HEK293 (cell line): Measurements from ENCODE around the gene LAMA2.

Source experiments
- CTCF ChIA-PET: fragments of 350-600 bp; formaldehyde crosslinking; extraction: SDS; loops from one replicate; lab custom pipeline; 2021; ENCODE audit warnings: antibody characterized with exemption; lab: Yijun Ruan, JAX
- POLR2A ChIA-PET: fragments of 300-600 bp; formaldehyde crosslinking; extraction: SDS; loops from one replicate; lab custom pipeline; 2020; ENCODE audit warnings: antibody characterized with exemption, inconsistent platforms; lab: Yijun Ruan, JAX
- H3K27ac ChIP-seq: fragments of 200-500 bp; sonication (Bioruptor generic); 2 replicates; pipeline ENCODE4 v1.5.1; 2014; ENCODE audit warnings: low read depth, low read length, control low read depth, inconsistent platforms; ENCODE audit errors: extremely low read depth
- H3K36me3 ChIP-seq, 2 experiments: fragments of 200-500 bp in 1 of 2; sonication (Bioruptor generic) in 1 of 2; 1 replicate in 1 of 2; 2 replicates in 1 of 2; pipeline ENCODE4 v1.5.1; 2014 to 2017; ENCODE audit warnings: inconsistent platforms in 2 of 2, low read length in 2 of 2; ENCODE audit not compliant: control insufficient read depth in 2 of 2, insufficient read depth in 1 of 2
- H3K4me1 ChIP-seq: fragments of 200-500 bp; sonication (Bioruptor generic); 2 replicates; pipeline ENCODE4 v1.5.1; 2014; ENCODE audit warnings: mild to moderate bottlenecking, low read length, inconsistent platforms; ENCODE audit not compliant: control insufficient read depth, insufficient read depth
- H3K4me3 ChIP-seq: 2 replicates; pipeline ENCODE4 v1.5.1; 2011; ENCODE audit warnings: low read depth, mild to moderate bottlenecking, control low read depth, low read length, moderate library complexity
- H3K9me3 ChIP-seq: fragments of 200-500 bp; sonication (Bioruptor generic); 2 replicates; pipeline ENCODE4 v1.5.1; 2014; ENCODE audit warnings: low read depth, low read length, inconsistent platforms; ENCODE audit not compliant: control insufficient read depth, insufficient read depth
- BCL11A ChIP-seq: fragments of 450-650 bp; formaldehyde crosslinking; IDR thresholded peaks from 2 replicates; pipeline ENCODE4 v1.5.1; 2016; ENCODE audit warnings: low read depth, missing biosample characterization, missing genetic modification characterization
- BCL6B ChIP-seq: fragments of 450-650 bp; formaldehyde crosslinking; IDR thresholded peaks from 2 replicates; pipeline ENCODE4 v1.5.1; 2017; ENCODE audit warnings: missing biosample characterization, missing genetic modification characterization
- GFI1B ChIP-seq: fragments of 450-650 bp; formaldehyde crosslinking; IDR thresholded peaks from 2 replicates; pipeline ENCODE4 v1.5.1; 2016; ENCODE audit warnings: missing biosample characterization, missing genetic modification characterization
- OSR2 ChIP-seq: fragments of 450-650 bp; formaldehyde crosslinking; IDR thresholded peaks from 2 replicates; pipeline ENCODE4 v1.5.1; 2016; ENCODE audit warnings: missing biosample characterization, missing genetic modification characterization
- PBX3 ChIP-seq: sonication (generic); formaldehyde crosslinking; IDR thresholded peaks from 2 replicates; pipeline ENCODE4 v1.8.1; 2022; ENCODE audit warnings: mild to moderate bottlenecking, moderate library complexity, missing genetic modification reagents
- ZBTB1 ChIP-seq: fragments of 450-650 bp; formaldehyde crosslinking; IDR thresholded peaks from 2 replicates; pipeline ENCODE4 v1.5.1; 2016; ENCODE audit warnings: missing biosample characterization, missing genetic modification characterization
- ZBTB10 ChIP-seq: fragments of 450-650 bp; formaldehyde crosslinking; IDR thresholded peaks from 2 replicates; pipeline ENCODE4 v1.5.1; 2016; ENCODE audit warnings: missing biosample characterization, missing genetic modification characterization
- ZBTB48 ChIP-seq: fragments of 450-650 bp; formaldehyde crosslinking; IDR thresholded peaks from 2 replicates; pipeline ENCODE4 v1.5.1; 2016; ENCODE audit warnings: missing biosample characterization, missing genetic modification characterization
- ZBTB7A ChIP-seq: fragments of 450-650 bp; formaldehyde crosslinking; IDR thresholded peaks from 2 replicates; pipeline ENCODE4 v1.5.1; 2016; ENCODE audit warnings: low read depth, missing biosample characterization, missing genetic modification characterization
- ZEB2 ChIP-seq: fragments of 450-650 bp; formaldehyde crosslinking; IDR thresholded peaks from 2 replicates; pipeline ENCODE4 v1.5.1; 2016; ENCODE audit warnings: missing biosample characterization, missing genetic modification characterization
- ZNF10 ChIP-seq: fragments of 450-650 bp; formaldehyde crosslinking; IDR thresholded peaks from 2 replicates; pipeline ENCODE4 v1.5.1; 2017; ENCODE audit warnings: missing biosample characterization, missing genetic modification characterization
- ZNF510 ChIP-seq: fragments of 450-650 bp; formaldehyde crosslinking; IDR thresholded peaks from 2 replicates; pipeline ENCODE4 v1.5.1; 2018; ENCODE audit warnings: mild to moderate bottlenecking, missing genetic modification characterization, missing biosample characterization; ENCODE audit not compliant: insufficient replicate concordance
- ZNF518A ChIP-seq: fragments of 450-650 bp; formaldehyde crosslinking; conservative IDR thresholded peaks from 2 replicates; pipeline ENCODE4 v1.5.1; 2016; ENCODE audit warnings: low read depth, missing biosample characterization, missing genetic modification characterization
- ZNF791 ChIP-seq: fragments of 450-650 bp; formaldehyde crosslinking; IDR thresholded peaks from 2 replicates; pipeline ENCODE4 v1.5.1; 2016; ENCODE audit warnings: missing biosample characterization, missing genetic modification characterization
- ZNF837 ChIP-seq: fragments of 450-650 bp; formaldehyde crosslinking; IDR thresholded peaks from 2 replicates; pipeline ENCODE4 v1.5.1; 2016; ENCODE audit warnings: missing biosample characterization, missing genetic modification characterization

The LAMA2 gene

GRCh38 chr6:129239825-129240491, 357.0 kb downstream of the LAMA2 start (continued):
- TF ChIP-seq GFI1B (tag by site-specific recombination) (no peak), ZBTB10 (no peak)

GRCh38 chr6:129240492-129240853, 357.5 kb downstream of the LAMA2 start:
- H3K4me1 ChIP-seq, result no peaks in the 10 kb centered on the region; the same call in 1 of the 2 replicates
- H3K4me3 ChIP-seq, result no peak overlapping the region
- no peaks in the 10 kb centered on the region for H3K36me3 ChIP-seq
- ChIA-PET POLR2A (no interaction called here), CTCF (interaction anchor here (0.7 to 2.1 kb wide), 3 partner anchors 13 to 1049 kb away, joined by 3 to 8 read pairs (median 3); no protein-coding TSS in a partner anchor)
- H3K9me3 ChIP-seq, result no peaks in the 10 kb centered on the region
- no peak overlapping the region for H3K27ac ChIP-seq
- TF ChIP-seq ZBTB7A (tag by site-specific recombination) (no peak), BCL11A (no peak), ZEB2 (tag by site-specific recombination) (no peak), PBX3 (CRISPR knock-in tag) (no peak), ZNF837 (tag by site-specific recombination) (no peak), ZNF791 (tag by site-specific recombination) (no peak), ZNF10 (tag by site-specific recombination) (no peak)

GRCh38 chr6:129242546-129242945, 359.6 kb downstream of the LAMA2 start:
- no peaks in the 10 kb centered on the region; the same call in 1 of the 2 replicates for H3K4me1 ChIP-seq
- POLR2A ChIA-PET, result no interaction called here
- no peak for TF ChIP-seq BCL6B
- no peak for TF ChIP-seq ZNF510 (tag by site-specific recombination)
- no peak overlapping the region for H3K4me3 ChIP-seq
- CTCF ChIA-PET, result interaction anchor here (0.7 to 1.3 kb wide), 3 partner anchors 10 to 1111 kb away, joined by 3 to 8 read pairs (median 5); no protein-coding TSS in a partner anchor
- no peaks in the 10 kb centered on the region for H3K36me3 ChIP-seq
- H3K27ac ChIP-seq, result no peak overlapping the region
- no peaks in the 10 kb centered on the region for H3K9me3 ChIP-seq

- Histone ChIP-seq H3K36me3 (no peaks in the 10 kb centered on the region), H3K9me3 (no peaks in the 10 kb centered on the region), H3K4me3 (no peak overlapping the region), H3K27ac (no peak overlapping the region), H3K4me1 (no peaks in the 10 kb centered on the region; the same call in 1 of the 2 replicates)
- ChIA-PET CTCF (interaction anchor here (0.7 to 1.3 kb wide), 3 partner anchors 9 to 1112 kb away, joined by 3 to 8 read pairs (median 5); no protein-coding TSS in a partner anchor), POLR2A (no interaction called here)
- TF ChIP-seq ZNF518A (tag by site-specific recombination), result no peak
- TF ChIP-seq ZBTB1, result no peak
- no peak for TF ChIP-seq ZBTB48 (tag by site-specific recombination)
- no peak for TF ChIP-seq OSR2 (tag by site-specific recombination)
These were observed 360.4 kb downstream of the LAMA2 start for GRCh38 chr6:129243377-129243776.
